ENCODE measurements around the gene MS4A15.
"Not testable (repeated sequence)": the region's sequence is repeated elsewhere in the genome, so short reads cannot be mapped to it uniquely, and the experiment has no call there.

MS4A15 gene

GRCh38 chr11:60809249-60809648, 52.6 kb downstream of the MS4A15 start:
- no peak for DNase-seq (ENCODE audit: low spot score)

GRCh38 chr11:60809691-60810090, 53.0 kb downstream of the MS4A15 start:
- DNase-seq (ENCODE audit: low spot score), result no peak

DNA sequence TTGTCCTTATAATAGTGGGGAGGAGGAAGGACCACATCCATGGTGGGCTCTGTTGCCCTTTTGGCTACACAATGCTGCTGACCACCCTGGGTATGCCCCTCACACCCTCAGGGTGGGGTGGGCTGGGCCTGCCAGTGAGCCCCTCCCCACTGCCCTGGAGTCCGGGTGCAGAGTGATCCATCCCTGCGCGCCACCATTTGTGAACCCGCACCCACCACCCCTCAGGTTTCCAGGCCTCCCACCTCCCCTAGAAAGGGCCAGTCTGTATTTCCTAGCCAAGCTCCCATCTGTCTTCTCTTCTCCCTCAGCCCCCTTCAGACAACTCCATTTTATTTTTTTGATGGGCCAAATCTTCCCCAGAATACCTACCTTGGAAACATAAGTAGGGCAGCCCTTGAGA, 53.5 kb downstream of the MS4A15 start:
- DNase-seq (ENCODE audit: low spot score), result no peak

GRCh38 chr11:60810569-60810968, 53.9 kb downstream of the MS4A15 start:
- no peak for DNase-seq (ENCODE audit: low spot score)

- no peak for DNase-seq (ENCODE audit: low spot score)
These were observed 56.7 kb downstream of the MS4A15 start for GRCh38 chr11:60813324-60813723.

- DNase-seq (ENCODE audit: low spot score), result no peak
These were observed 57.4 kb downstream of the MS4A15 start for GRCh38 chr11:60814112-60814511.

DNA sequence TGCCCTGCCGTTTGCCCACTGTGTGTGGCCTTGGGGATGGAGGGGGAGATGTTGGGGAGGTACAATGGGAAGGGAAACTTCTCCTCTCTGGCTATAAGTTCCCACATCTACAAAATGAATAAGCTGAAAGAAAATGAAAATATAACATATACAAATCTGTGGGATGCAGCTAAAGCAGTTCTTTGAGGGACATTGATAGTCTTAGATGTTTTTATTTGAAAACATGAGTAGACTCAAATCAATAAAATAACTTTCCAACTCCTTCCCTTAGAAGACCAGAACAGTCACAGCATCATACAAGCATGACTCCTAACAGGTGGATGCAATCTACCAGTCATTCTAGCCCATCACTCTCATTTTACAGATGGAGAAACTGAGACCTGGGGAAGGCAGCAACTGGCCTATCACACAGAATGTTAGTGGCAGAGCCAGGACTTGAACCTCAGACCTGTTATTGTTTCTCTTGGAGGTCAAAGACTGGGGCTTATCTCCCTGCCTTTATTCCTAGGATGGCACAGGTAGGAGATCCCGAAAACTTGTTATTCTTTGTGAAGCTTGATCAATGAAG, 60.0 kb downstream of the MS4A15 start:
- DNase-seq (ENCODE audit: low spot score), result no peak

GRCh38 chr11:60818057-60818456, 61.4 kb downstream of the MS4A15 start:
- DNase-seq (ENCODE audit: low spot score), result no peak

- DNase-seq (ENCODE audit: low spot score), result no peak
These were observed 65.3 kb downstream of the MS4A15 start for GRCh38 chr11:60821827-60822599.

- DNase-seq (ENCODE audit: low spot score), result not testable (repeated sequence)
These were observed 67.2 kb downstream of the MS4A15 start for GRCh38 chr11:60823745-60824306.

DNA sequence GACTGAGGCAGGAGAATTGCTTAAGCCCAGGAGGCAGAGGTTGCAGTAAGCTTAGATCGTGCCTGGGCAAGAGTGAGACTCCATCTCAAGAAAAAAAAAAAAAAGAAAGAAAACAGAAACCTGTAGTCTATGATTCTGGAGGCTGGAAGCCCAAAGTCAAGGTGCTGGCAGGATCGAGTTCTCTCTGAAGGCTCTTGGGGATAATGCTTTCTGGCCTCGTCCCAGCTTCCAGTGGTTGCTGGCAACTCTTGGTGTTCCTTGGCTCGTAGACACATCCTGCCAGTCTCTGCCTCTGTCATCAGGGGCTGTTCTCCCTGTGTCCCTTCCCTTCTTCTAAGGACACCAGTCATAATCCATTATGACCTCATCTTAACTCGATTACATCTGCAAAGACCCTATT, 68.5 kb downstream of the MS4A15 start:
- no peak for DNase-seq (ENCODE audit: low spot score)

DNA sequence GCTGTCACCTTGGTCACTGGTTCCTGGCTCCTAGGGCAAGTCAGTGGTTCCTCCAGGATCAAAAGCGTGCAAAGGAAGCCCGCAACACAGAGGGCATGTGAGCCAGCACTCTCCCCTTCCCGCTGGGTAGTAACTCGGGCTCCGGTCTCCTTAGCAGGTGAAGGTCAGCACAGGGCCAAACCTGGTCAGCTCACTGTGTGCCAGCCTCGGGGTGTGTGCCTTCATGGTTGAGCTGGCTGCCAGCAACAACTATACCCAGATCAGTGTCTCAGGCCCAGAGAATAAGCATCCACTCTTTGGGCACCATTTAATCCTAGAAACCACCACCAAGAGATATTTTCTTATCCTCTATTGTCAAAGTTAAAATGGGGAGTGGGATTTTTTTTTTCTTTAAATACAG, 69.1 kb downstream of the MS4A15 start:
- no peak for DNase-seq (ENCODE audit: low spot score)
